Tibial nerve (tissue), 4 donors: Measurements from ENCODE around the gene SGK1. TPM values are rescaled to one million over a fixed set of nuclear protein-coding genes. Genes with fewer than 3 reads are reported as not detected.

Source experiments
- DNase-seq, 2 donors: peaks; one replicate each; pipeline ENCODE4 v3.0.0-alpha.2; 2019; ENCODE audit warnings: low spot score in 2 of 2
- H3K27ac ChIP-seq, 4 donors: fragments of 200-600 bp; sonication (generic) in 3 of 4; one replicate each; pipeline ENCODE4 v1.5.1; 2017 to 2019; ENCODE audit warnings: mild to moderate bottlenecking in 1 of 4
- H3K27me3 ChIP-seq, 2 donors: fragments of 200-600 bp; sonication (generic) in 1 of 2; one replicate each; pipeline versions ENCODE4 v1.5.1 to v1.6.0; 2017 to 2019
- H3K36me3 ChIP-seq, 3 donors: fragments of 200-600 bp; sonication (generic); one replicate each; pipeline ENCODE4 v1.5.1; 2018 to 2019
- H3K4me1 ChIP-seq, 4 donors: fragments of 200-600 bp; sonication (generic) in 3 of 4; one replicate each; pipeline ENCODE4 v1.5.1; 2017 to 2019
- H3K4me3 ChIP-seq, 4 donors: fragments of 200-600 bp; sonication (generic) in 3 of 4; one replicate each; pipeline ENCODE4 v1.5.1; 2017 to 2019; ENCODE audit warnings: mild to moderate bottlenecking in 1 of 4, moderate library complexity in 1 of 4
- H3K9me3 ChIP-seq, 4 donors: fragments of 200-600 bp; sonication (generic) in 3 of 4; one replicate each; pipeline ENCODE4 v1.5.1; 2017 to 2019
- EP300 ChIP-seq, 2 donors: sonication (generic); formaldehyde crosslinking; IDR thresholded peaks; one replicate each; pipeline ENCODE4 v1.6.1; 2017; ENCODE audit warnings: antibody characterized with exemption in 2 of 2, mild to moderate bottlenecking in 1 of 2
- POLR2A ChIP-seq, 2 donors: fragments of 450-650 bp; IDR thresholded peaks; one replicate each; pipeline ENCODE4 v1.6.1; 2017; ENCODE audit warnings: antibody characterized with exemption in 2 of 2, mild to moderate bottlenecking in 2 of 2, moderate library complexity in 2 of 2
- WGBS, 2 donors: methylation state at CpG; one replicate each; pipeline ENCODE4 v1.1.5; 2018; 5-methylcytosine and 5-hydroxymethylcytosine counted together
- total RNA-seq, 4 donors: library from RNA; depleted of rRNA; stranded (reverse); fragments of >200 nt; gene quantifications; one replicate each; pipeline ENCODE4 v1.1.0, GENCODE V29; 2016
- TF ChIP-seq, protein P1 (sequence below), 5 experiments: fragments of 200-600 bp in 3 of 5; fragments of 450-650 bp in 2 of 5; sonication (generic) in 3 of 5; IDR thresholded peaks; one replicate each; pipeline ENCODE4 v1.5.1; 2016 to 2019; ENCODE audit warnings: antibody characterized with exemption in 5 of 5, mild to moderate bottlenecking in 3 of 5, moderate library complexity in 2 of 5

Gene SGK1
- total RNA-seq, 4 donors from 2014 or later = 103 to 127 (median 116) TPM

DNA sequence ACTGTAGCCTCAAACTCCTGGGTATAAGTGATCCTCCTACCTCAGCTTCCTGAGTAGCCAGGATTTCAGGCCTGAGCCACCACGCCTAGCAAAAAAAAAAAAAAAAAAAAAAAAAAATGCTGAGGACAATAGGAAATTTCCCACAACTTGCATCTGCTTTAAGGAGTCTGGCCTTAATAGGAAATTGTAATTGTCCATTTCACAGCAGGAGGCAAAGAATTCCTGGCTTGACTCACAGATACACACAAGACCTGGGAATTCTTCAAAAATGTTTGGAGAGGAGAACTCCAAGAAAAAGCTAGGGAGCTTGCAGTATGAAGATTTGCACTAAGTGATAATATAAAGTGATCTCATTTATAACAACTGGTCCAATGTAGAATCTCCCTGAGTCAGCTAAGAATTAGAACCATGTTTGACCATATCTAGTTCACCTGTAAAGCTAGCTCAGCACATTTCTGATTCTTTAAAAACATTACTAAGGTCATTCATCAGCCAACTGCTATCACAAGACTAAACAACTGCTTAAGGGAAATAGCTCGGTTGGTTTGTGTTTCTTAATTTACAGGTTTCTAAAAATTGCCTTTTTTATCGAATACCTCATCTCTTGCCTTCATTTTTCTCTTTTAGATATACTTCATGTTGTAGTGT, 185.3 kb downstream of the SGK1 start:
- DNase-seq = no peak
- 84 to 86% methylated on average over 3 of the region's 3 CpGs for WGBS, 2 donors
- TF ChIP-seq, protein P1, sequence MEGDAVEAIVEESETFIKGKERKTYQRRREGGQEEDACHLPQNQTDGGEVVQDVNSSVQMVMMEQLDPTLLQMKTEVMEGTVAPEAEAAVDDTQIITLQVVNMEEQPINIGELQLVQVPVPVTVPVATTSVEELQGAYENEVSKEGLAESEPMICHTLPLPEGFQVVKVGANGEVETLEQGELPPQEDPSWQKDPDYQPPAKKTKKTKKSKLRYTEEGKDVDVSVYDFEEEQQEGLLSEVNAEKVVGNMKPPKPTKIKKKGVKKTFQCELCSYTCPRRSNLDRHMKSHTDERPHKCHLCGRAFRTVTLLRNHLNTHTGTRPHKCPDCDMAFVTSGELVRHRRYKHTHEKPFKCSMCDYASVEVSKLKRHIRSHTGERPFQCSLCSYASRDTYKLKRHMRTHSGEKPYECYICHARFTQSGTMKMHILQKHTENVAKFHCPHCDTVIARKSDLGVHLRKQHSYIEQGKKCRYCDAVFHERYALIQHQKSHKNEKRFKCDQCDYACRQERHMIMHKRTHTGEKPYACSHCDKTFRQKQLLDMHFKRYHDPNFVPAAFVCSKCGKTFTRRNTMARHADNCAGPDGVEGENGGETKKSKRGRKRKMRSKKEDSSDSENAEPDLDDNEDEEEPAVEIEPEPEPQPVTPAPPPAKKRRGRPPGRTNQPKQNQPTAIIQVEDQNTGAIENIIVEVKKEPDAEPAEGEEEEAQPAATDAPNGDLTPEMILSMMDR (IDR thresholded peaks at IDR 0.05) = no peak
- TF ChIP-seq POLR2A (IDR thresholded peaks at IDR 0.05) (no peak), EP300 (IDR thresholded peaks at IDR 0.05) (no peak)

DNA sequence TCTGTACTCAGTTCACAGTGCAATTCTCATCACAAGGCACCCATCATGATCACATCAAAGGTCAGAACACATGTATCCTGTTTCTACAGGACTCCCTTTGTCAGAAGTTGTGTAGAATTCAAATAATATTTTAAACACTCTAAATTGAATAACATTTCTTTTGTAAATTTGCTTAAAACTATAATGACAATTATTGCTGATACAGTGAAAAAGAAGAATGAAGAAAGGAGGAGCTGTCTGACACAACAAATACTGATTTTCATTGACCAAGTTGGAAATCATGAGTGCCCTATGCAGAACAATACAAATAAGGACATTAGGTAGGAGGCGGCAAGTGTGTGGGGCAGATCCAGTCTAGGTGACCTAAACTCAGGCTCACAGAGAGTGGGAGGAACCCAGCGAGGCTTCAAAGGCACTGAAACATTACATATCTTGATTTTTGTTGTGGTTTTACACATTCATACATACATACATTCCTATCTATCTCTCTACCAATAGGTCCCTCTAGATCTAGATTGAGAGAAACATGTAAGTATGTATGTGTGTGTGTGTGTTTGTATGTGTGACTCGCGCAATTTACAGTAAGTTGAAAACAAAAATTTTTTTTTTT, 186.3 kb downstream of the SGK1 start:
- DNase-seq = no peak
- H3K36me3 ChIP-seq = no peaks in the 10 kb centered on the region
- no peaks in the 10 kb centered on the region for H3K4me1 ChIP-seq
- H3K27me3 ChIP-seq = no peaks in the 10 kb centered on the region
- TF ChIP-seq POLR2A (IDR thresholded peaks at IDR 0.05) (no peak), EP300 (IDR thresholded peaks at IDR 0.05) (no peak)
- TF ChIP-seq, protein P1 (IDR thresholded peaks at IDR 0.05) = no peak
- no peaks in the 10 kb centered on the region for H3K9me3 ChIP-seq
- 85 to 89% methylated on average over 4 of the region's 4 CpGs for WGBS, 2 donors
- no peak overlapping the region for H3K27ac ChIP-seq
- no peak overlapping the region for H3K4me3 ChIP-seq

More for the DNA sequence above, 185.3 kb downstream of the SGK1 start:
- no peaks in the 10 kb centered on the region for H3K36me3 ChIP-seq
- no peaks in the 10 kb centered on the region for H3K9me3 ChIP-seq
- H3K4me3 ChIP-seq = no peak overlapping the region
- no peaks in the 10 kb centered on the region for H3K4me1 ChIP-seq
- no peak overlapping the region for H3K27ac ChIP-seq
- no peaks in the 10 kb centered on the region for H3K27me3 ChIP-seq

DNA sequence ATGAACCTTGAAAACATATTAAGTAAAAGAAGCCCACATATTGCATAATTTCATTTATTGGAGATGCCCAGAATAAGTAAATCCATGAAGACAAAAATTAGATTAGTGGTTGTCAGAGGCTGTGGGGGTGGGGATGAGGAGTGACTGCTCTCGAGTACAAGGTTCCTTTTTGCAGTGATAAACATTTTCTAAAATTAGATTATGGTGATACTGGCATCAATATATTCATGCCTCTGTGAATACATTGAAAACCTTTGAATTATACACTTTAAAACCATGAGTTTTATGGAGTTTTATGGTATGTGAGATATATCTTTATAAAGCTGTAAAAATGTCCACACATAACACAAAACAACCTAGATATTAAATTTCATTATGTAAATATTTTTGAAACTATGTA, 189.8 kb downstream of the SGK1 start:
- TF ChIP-seq POLR2A (IDR thresholded peaks at IDR 0.05) (no peak), EP300 (IDR thresholded peaks at IDR 0.05) (no peak)
- TF ChIP-seq, protein P1 (IDR thresholded peaks at IDR 0.05) = no peak

DNA sequence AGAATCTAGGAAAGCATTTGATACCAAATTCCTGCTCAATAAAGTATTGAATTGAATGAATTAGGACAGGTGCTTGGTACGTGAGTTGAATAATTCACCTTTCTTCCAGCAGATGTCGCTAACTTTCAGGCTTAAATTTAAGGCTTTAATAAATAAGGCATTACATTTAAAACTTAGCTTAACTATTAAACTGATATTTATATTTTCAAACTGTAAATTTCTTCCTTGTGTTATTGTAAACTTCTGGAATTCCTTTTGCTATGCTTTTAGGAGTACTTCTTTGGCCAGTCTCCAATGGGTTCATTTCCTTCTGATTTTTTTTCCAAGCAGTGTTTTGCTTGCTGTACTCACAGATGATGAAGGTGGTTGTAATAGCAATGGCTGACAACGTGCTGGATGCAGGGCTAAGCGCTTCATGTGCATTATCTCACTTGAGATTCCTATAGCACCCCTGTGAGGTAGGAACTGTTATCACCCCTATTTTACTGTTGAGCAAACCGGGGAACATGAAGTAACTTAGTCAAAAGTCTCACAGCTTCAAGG, 194.2 kb downstream of the SGK1 start:
- 9 to 12% methylated on average over 5 of the region's 5 CpGs for WGBS, 2 donors

More for the DNA sequence above, 189.8 kb downstream of the SGK1 start:
- Histone ChIP-seq H3K9me3 (no peaks in the 10 kb centered on the region), H3K36me3 (no peaks in the 10 kb centered on the region), H3K4me1 (no peaks in the 10 kb centered on the region), H3K27me3 (no peaks in the 10 kb centered on the region), H3K27ac (no peak overlapping the region), H3K4me3 (no peak overlapping the region)
- no peak for DNase-seq
- 22 to 42% methylated on average over 1 of the region's 1 CpG for WGBS, 2 donors

More for the DNA sequence above, 194.2 kb downstream of the SGK1 start:
- H3K27ac ChIP-seq = no peak overlapping the region
- H3K9me3 ChIP-seq = no peaks in the 10 kb centered on the region
- H3K4me1 ChIP-seq = no peaks in the 10 kb centered on the region
- no peaks in the 10 kb centered on the region for H3K36me3 ChIP-seq
- H3K4me3 ChIP-seq = no peak overlapping the region
- no peaks in the 10 kb centered on the region for H3K27me3 ChIP-seq
- peak in 1 of 2 donors; percentile 59 for DNase-seq
- TF ChIP-seq, protein P1 (IDR thresholded peaks at IDR 0.05) = peak; percentile 50 to 78 (median 58)
- no peak for TF ChIP-seq POLR2A (IDR thresholded peaks at IDR 0.05)
